Breast epithelium (tissue), 4 donors: Measurements from ENCODE around the gene LRRC61. TPM values are rescaled to one million over a fixed set of nuclear protein-coding genes. Genes with fewer than 3 reads are reported as not detected.

ENCODE experiments used
- DNase-seq, 2 donors: peaks; one replicate each; pipeline ENCODE4 v3.0.0-alpha.2; 2019; ENCODE audit warnings: low spot score in 2 of 2
- H3K27ac ChIP-seq, 2 donors: fragments of 200-600 bp; sonication (generic) in 1 of 2; one replicate each; pipeline ENCODE4 v1.5.1; 2016 to 2019; ENCODE audit warnings: mild to moderate bottlenecking in 1 of 2
- H3K27me3 ChIP-seq, 2 donors: fragments of 200-600 bp; sonication (generic) in 1 of 2; one replicate each; pipeline versions ENCODE4 v1.5.1 to v1.6.0; 2017 to 2019; ENCODE audit warnings: control low read depth in 1 of 2, mild to moderate bottlenecking in 1 of 2
- H3K36me3 ChIP-seq: fragments of 200-600 bp; one replicate; pipeline ENCODE4 v1.5.1; 2019
- H3K4me1 ChIP-seq, 2 donors: fragments of 200-600 bp; sonication (generic); one replicate each; pipeline ENCODE4 v1.5.1; 2016 to 2019; ENCODE audit warnings: control low read depth in 1 of 2
- H3K4me3 ChIP-seq, 3 donors: fragments of 200-600 bp; sonication (generic); 1 replicate in 2 of 3; 2 replicates in 1 of 3; pipeline ENCODE4 v1.5.1; 2016 to 2019; ENCODE audit warnings: mild to moderate bottlenecking in 3 of 3, moderate library complexity in 2 of 3
- H3K9me3 ChIP-seq, 2 donors: fragments of 200-600 bp; sonication (generic) in 1 of 2; one replicate each; pipeline ENCODE4 v1.5.1; 2016 to 2019; ENCODE audit warnings: control low read depth in 1 of 2
- POLR2A ChIP-seq: fragments of 450-650 bp; IDR thresholded peaks from one replicate; pipeline ENCODE4 v1.6.1; 2016; ENCODE audit warnings: antibody characterized with exemption, mild to moderate bottlenecking, moderate library complexity
- POLR2AphosphoS5 ChIP-seq, 3 donors: sonication (generic); formaldehyde crosslinking; IDR thresholded peaks; one replicate each; pipeline ENCODE4 v1.6.1; 2017; ENCODE audit warnings: antibody characterized with exemption in 3 of 3
- intact Hi-C: fragments of 100-400 bp; cut with DNase I; formaldehyde crosslinking; loops from one replicate; pipeline ENCODE4 v1.15.1; 2023; ENCODE audit warnings: low total_unique reads
- total RNA-seq, 3 donors: library from RNA; depleted of rRNA; stranded (reverse); fragments of >200 nt; gene quantifications; one replicate each; pipeline ENCODE4 v1.1.0, GENCODE V29; 2016
- TF ChIP-seq, protein P1 (sequence below), 3 donors: fragments of 450-650 bp; IDR thresholded peaks; one replicate each; pipeline ENCODE4 v1.5.1; 2016 to 2017; ENCODE audit warnings: antibody characterized with exemption in 3 of 3, mild to moderate bottlenecking in 3 of 3, moderate library complexity in 3 of 3

The LRRC61 gene
- total RNA-seq, 3 donors from 2014 or later = 8.0 to 23.4 (median 15.4) TPM

DNA sequence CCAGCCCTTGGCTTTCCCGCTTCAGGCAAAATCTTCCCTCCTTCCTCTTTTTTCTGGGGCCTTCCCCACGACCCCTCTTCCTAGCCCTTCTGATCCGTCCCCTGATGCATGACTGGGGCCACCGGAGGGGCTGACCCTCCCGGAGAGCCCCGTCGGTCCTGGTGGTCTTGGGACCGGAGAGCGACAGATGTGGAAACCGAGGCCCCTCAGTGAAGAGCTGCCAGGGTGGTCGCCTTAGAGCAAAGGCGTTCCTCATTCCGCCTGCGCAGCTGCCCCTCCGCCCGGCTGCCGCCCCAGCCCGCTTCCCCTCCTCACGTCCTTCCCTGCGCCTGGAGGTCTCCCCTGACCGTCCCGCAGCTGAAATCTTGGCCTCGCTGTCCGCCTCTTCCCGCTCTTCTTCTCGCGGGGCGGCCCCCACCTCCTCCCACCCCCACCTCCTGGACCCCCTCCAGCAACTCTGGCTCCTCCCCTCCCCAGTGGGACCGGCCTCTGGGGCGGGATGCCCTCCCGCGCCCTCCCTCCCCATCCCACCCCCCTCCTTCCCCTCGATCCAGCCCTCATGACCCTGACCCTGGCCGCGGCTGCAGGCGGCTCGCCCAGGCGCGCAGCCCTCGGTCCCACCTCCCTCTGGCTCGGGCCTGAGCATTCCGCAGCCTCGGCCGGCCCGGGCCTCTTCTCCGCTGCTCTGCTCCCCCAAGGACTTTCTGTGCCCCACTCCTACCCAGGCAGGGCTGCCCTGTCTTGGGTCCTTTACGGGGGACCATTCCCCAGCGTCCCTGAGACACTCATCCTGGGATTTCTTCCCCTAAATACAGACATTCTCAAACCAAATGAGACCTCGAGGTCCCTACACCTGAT lies 18.3 kb downstream of the LRRC61 start, which contains the start of gene RARRES2:
Gene RARRES2 (minus strand): TSS at position 367 of the 858 bp plus-strand sequence. CDS start 1,020 bp downstream, outside the sequence.
- intact Hi-C loops = no loop called here
- H3K36me3 ChIP-seq = no peaks in the 10 kb centered on the region
- peak within 1 kb of the TSS; percentile 49 to 81 (median 63) for H3K4me3 ChIP-seq
- TF ChIP-seq, protein P1, sequence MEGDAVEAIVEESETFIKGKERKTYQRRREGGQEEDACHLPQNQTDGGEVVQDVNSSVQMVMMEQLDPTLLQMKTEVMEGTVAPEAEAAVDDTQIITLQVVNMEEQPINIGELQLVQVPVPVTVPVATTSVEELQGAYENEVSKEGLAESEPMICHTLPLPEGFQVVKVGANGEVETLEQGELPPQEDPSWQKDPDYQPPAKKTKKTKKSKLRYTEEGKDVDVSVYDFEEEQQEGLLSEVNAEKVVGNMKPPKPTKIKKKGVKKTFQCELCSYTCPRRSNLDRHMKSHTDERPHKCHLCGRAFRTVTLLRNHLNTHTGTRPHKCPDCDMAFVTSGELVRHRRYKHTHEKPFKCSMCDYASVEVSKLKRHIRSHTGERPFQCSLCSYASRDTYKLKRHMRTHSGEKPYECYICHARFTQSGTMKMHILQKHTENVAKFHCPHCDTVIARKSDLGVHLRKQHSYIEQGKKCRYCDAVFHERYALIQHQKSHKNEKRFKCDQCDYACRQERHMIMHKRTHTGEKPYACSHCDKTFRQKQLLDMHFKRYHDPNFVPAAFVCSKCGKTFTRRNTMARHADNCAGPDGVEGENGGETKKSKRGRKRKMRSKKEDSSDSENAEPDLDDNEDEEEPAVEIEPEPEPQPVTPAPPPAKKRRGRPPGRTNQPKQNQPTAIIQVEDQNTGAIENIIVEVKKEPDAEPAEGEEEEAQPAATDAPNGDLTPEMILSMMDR (IDR thresholded peaks at IDR 0.05) = no peak
- TF ChIP-seq POLR2AphosphoS5 (IDR thresholded peaks at IDR 0.05) (no peak), POLR2A (no peak)
- no peaks in the 10 kb centered on the region for H3K27me3 ChIP-seq
- peaks cover 0 to 6% of the 10 kb centered on the region in 2 donors for H3K9me3 ChIP-seq
- H3K27ac ChIP-seq = peak within 1 kb of the TSS; percentile 72 to 94
- H3K4me1 ChIP-seq = peaks cover 0 to 12% of the 10 kb centered on the region in 2 donors
- DNase-seq = no peak

DNA sequence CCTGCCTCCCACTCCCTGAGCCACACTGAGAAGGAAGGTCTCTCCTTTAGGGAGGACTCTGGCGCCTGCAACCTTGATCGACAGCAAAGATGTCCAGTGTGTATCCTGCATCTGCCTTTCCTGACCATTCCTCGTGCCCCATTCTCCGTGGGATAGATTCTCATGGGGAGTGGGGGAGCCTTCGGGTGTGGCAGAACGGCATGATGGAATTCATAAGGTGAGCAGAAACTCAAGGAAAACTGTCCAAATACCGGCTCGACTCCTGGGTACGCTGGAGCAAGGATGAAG lies 18.9 kb downstream of the LRRC61 start:
- H3K36me3 ChIP-seq = no peaks in the 10 kb centered on the region
- peak overlapping the region in 2 of 3 donors; percentile 63 to 81 for H3K4me3 ChIP-seq
- peak overlapping the region; percentile 29 to 94 for H3K27ac ChIP-seq
- no peaks in the 10 kb centered on the region for H3K27me3 ChIP-seq
- TF ChIP-seq POLR2AphosphoS5 (IDR thresholded peaks at IDR 0.05) (no peak), POLR2A (no peak)
- TF ChIP-seq, protein P1 (IDR thresholded peaks at IDR 0.05) = no peak
- DNase-seq = no peak
- H3K4me1 ChIP-seq = peaks cover 0 to 12% of the 10 kb centered on the region in 2 donors
- H3K9me3 ChIP-seq = peaks cover 0 to 6% of the 10 kb centered on the region in 2 donors
- intact Hi-C loops = no loop called here

DNA sequence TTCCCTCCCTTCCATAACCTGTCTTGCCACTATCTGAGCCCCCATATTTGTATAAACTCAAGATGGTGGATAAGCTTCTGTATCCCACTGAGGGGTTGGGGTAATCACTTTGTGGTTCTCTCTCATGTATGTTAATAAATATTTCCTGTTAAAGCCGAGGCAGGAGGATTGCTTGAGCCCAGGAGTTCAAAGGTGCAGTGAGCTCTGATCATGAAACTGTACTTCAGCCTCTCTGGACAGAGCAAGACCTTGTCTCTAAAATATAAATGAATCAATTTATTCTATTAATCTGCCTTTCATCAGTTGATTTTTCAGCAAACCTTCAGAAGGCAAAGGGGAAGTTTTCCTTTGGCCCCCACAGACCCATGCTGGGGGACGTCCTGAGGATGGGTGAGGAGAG lies 20.1 kb downstream of the LRRC61 start:
- no peaks in the 10 kb centered on the region for H3K36me3 ChIP-seq
- H3K27ac ChIP-seq = no peak overlapping the region
- H3K27me3 ChIP-seq = no peaks in the 10 kb centered on the region
- H3K9me3 ChIP-seq = peaks cover 0 to 6% of the 10 kb centered on the region in 2 donors
- intact Hi-C loops = no loop called here
- no peak for TF ChIP-seq POLR2AphosphoS5 (IDR thresholded peaks at IDR 0.05)
- no peak for TF ChIP-seq POLR2A
- TF ChIP-seq, protein P1 (IDR thresholded peaks at IDR 0.05) = no peak
- DNase-seq = no peak
- H3K4me1 ChIP-seq = peaks cover 0 to 12% of the 10 kb centered on the region in 2 donors
- H3K4me3 ChIP-seq = no peak overlapping the region

DNA sequence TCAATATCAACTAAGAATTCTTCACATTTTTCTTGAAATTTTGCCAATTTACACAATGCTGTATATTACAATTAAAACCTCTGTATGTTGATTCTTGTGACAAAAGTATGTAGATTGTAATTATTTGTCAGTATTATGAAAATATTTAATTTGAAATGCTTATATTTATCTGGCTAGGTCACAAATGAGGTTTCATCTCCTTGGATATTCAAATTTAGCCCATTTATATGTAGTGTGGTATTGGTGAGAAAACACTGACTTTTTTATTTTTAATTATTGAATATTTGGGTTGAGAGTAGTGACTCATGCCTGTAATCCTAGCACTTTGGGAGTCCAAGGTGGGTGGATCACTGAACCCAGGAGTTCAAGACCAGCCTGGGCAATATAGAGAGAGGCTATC lies 21.1 kb downstream of the LRRC61 start:
- TF ChIP-seq, protein P1 (IDR thresholded peaks at IDR 0.05) = no peak
- no peak for TF ChIP-seq POLR2AphosphoS5 (IDR thresholded peaks at IDR 0.05)
- TF ChIP-seq POLR2A = no peak
- Histone ChIP-seq H3K9me3 (peaks cover 0 to 6% of the 10 kb centered on the region in 2 donors), H3K36me3 (no peaks in the 10 kb centered on the region), H3K4me3 (no peak overlapping the region), H3K4me1 (peaks cover 0 to 12% of the 10 kb centered on the region in 2 donors), H3K27me3 (no peaks in the 10 kb centered on the region), H3K27ac (no peak overlapping the region)
- intact Hi-C loops = no loop called here
- no peak for DNase-seq

DNA sequence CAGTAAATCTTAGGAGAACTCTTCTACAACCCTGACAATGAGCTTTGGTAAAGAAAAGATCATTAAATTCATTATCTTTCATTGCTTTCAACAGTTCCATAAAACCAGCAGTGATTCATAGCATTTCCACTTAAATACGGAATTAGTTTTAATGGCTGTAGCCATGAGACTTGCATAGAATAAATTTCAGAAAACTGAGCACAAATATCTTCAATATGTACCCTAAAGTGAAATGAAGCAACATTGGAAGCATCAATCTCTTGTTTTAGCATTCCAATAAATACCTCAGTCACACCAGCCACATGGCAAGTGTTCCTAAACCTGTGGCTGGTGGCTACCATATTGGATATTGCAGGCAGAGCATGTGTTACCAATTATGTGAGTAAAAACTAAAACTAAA lies 21.9 kb downstream of the LRRC61 start:
- no peak for DNase-seq
- peaks cover 0 to 6% of the 10 kb centered on the region in 2 donors for H3K9me3 ChIP-seq
- TF ChIP-seq POLR2AphosphoS5 (IDR thresholded peaks at IDR 0.05) (no peak), POLR2A (no peak)
- TF ChIP-seq, protein P1 (IDR thresholded peaks at IDR 0.05) = no peak
- no peaks in the 10 kb centered on the region for H3K36me3 ChIP-seq
- no peak overlapping the region for H3K27ac ChIP-seq
- peaks cover 0 to 5% of the 10 kb centered on the region in 2 donors for H3K4me1 ChIP-seq
- H3K4me3 ChIP-seq = no peak overlapping the region
- no peaks in the 10 kb centered on the region for H3K27me3 ChIP-seq
- intact Hi-C loops = no loop called here
